GM23248 (cell line): ENCODE measurements around the gene S100A1.

ENCODE experiments used
- EZH2 ChIP-seq: fragments of 200-600 bp; sonication (generic); IDR thresholded peaks from 2 replicates; pipeline ENCODE4 v1.6.1; 2018; ENCODE audit warnings: antibody characterized with exemption, mild to moderate bottlenecking; ENCODE audit not compliant: insufficient read depth, poor library complexity, severe bottlenecking
- EZH2phosphoT487 ChIP-seq: fragments of 200-600 bp; sonication (generic); IDR thresholded peaks from 2 replicates; pipeline ENCODE4 v1.6.1; 2018; ENCODE audit warnings: antibody characterized with exemption, moderate library complexity, mild to moderate bottlenecking, low read depth; ENCODE audit not compliant: insufficient read depth

DNA sequence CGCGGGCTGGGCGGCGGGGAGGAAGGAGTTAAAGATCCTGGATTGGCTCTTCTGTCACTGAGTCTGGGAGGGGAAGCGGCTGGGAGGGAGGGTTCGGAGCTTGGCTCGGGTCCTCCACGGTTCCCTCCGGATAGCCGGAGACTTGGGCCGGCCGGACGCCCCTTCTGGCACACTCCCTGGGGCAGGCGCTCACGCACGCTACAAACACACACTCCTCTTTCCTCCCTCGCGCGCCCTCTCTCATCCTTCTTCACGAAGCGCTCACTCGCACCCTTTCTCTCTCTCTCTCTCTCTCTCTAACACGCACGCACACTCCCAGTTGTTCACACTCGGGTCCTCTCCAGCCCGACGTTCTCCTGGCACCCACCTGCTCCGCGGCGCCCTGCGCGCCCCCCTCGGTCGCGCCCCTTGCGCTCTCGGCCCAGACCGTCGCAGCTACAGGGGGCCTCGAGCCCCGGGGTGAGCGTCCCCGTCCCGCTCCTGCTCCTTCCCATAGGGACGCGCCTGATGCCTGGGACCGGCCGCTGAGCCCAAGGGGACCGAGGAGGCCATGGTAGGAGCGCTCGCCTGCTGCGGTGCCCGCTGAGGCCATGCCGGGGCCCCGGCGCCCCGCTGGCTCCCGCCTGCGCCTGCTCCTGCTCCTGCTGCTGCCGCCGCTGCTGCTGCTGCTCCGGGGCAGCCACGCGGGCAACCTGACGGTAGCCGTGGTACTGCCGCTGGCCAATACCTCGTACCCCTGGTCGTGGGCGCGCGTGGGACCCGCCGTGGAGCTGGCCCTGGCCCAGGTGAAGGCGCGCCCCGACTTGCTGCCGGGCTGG, 50.5 kb downstream of the S100A1 start, which contains the start of gene NPR1:
- TF ChIP-seq EZH2 (no peak), EZH2phosphoT487 (no peak)
